GM21717 (cell line): ENCODE measurements around the gene NCOA4.
A peak's percentile ranks its signal among the peaks of the same experiment; 100 is the strongest.
"Not testable (repeated sequence)": the region's sequence is repeated elsewhere in the genome, so short reads cannot be mapped to it uniquely, and the experiment has no call there.

Experiments used
- ATAC-seq: cut with Tn5 transposase; IDR thresholded peaks from one replicate; pipeline ENCODE4 v1.9.1; 2021; ENCODE audit warnings: mild to moderate bottlenecking, moderate library complexity; ENCODE audit not compliant: unreplicated experiment

NCOA4 gene

DNA sequence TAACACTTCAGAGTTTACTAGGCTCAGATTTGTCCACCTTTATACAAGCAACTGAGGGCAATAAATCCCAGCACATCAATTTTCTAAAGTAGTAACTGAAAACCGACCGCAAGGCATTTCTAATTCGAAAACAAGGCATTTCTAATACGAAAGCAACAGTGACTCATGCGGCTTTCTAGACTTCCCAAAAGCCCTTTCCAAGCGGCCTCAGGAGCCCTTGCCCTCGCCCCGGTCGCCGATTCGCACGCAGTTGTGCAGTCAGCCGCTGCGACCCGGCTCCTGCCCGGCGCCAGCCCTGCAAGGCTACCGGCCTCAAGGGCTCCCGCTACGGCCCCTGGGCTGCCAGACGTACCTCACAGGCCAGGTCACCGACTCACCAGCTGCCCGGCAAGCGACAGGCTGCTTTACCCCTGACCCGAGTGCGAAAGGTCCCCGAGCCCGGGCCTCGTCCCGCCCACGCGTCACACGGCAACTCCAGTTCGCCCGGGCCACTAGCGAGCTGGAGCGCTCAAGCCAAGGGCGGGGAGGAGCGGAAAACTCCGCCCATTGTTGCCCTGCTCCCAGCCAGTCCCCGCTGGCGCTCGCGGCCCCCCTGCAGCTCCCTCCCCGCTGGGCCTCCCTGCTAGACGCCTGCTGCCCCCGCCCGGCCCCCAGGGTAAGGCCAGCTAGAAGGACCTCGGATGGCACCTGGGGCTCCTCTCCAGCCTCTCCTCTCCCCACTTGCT is 7.3 kb downstream of the NCOA4 start:
- peak; percentile 84 for ATAC-seq

DNA sequence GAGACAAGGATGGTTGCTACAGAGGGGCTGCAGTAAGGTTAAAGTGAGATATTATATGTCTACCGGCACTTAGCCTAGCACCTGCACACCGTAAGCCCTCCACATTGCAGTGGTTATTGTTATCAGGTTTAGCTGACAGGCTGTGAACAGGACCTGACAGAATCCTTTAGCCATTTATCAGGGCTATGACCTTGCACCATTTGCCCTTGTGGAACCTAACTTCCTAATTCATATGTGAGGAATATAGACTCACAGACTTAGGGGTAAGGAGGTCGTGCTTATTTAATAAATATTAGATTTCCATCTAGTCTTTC is 10.1 kb downstream of the NCOA4 start:
- ATAC-seq, result no peak

DNA sequence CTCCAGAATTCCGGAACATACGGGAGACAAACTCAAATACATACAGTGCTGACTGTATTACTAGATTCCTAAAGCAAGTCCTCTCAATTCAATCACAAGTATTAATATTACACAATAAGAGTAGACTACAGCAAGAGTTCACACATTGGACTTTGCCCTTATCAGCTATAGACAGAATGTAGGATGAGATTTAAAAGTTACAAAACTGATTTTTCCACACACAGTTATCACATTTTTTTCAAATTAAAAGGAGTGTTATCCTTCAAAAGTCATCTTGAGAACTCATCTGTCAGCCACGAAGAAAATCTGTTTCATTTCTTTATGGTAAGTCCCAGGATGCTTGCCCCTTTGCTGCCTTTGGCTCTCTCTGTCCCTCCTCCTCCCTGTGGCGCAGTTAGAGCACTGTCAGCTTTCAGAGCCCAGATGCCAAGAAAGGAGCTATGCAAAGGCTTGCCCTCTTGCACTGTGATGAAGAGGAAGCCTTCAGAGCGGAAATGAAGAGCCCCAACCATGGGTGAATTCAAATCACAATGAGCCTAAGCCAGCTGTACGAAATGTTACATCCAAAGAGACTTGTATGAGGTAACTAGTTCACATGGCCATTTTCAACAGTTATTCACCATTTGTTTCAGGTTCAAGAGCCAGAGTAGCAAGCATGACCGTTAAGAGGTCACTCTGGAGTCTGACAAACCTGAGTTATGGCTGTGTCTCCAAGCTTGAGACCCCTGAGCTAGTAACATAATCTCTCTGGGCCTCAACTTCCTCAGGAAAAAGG is 10.7 kb downstream of the NCOA4 start:
- no peak for ATAC-seq

DNA sequence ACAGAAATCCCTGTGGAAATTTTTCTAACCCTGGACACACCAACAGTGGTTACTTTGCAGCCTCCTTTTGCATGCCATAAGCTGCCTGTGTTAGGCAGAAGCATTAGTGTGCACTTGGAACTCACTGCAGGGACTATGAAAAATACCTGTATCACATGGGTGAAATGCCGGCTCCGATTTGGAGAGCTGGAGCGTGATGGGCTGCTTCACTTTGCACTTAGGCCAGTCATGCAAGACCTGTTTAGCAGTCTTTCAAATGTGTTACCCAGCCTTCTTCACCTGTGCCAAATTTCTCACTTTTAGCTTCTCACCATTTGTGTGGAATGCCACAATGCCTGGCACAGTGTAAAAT is 11.3 kb downstream of the NCOA4 start:
- ATAC-seq, result no peak

DNA sequence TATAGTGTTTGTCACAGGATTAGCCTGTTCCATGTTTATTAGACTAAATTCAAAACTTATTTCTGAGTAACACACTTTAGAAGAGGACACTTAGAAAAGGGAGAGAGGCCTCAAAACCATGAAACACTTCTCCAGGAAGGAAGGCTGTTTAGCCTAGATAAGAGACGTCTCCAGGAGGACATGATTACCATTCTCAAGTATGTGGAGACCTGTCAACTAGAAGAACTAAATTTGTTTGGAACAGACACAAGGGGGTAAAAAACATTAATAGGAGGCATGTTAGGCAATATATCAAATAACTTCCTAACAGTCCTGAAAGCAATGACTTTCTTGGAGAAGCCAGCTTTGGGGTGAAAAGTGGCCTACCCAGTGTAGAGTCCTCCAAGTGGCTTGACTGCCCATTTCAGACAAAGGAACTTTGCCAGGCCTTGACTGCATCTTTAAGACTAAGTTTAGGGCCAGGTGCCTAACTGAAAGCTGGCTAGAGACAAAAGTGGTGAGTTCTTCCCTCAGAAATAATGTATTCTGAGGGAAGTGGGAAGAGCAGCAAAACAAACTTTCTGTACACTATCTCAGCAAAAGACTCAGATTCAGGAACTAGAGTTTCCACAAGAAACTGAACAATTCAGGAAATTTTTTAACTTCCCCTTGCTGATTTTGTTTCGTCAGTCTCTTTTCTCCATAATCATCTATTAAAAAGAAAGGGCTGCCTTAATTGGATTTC is 11.8 kb downstream of the NCOA4 start:
- no peak for ATAC-seq

DNA sequence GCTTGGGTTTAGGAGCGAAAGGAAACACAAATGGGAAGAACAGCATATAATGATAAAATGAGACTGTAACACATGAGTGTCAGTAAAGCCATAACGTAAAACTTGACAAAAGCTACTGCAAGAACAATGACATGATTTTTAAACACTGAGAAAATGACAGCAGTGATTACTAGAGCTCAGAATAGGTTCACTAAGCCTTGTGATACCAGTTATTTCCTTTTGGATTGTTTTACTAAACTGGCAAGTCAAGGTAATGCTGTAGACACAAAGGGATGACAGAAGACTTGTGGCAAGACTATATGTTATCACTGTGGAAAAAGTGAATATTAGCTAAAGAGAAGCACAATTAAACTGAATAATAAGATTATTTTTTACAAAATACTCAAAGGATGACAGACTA is 12.7 kb downstream of the NCOA4 start:
- ATAC-seq, result no peak

DNA sequence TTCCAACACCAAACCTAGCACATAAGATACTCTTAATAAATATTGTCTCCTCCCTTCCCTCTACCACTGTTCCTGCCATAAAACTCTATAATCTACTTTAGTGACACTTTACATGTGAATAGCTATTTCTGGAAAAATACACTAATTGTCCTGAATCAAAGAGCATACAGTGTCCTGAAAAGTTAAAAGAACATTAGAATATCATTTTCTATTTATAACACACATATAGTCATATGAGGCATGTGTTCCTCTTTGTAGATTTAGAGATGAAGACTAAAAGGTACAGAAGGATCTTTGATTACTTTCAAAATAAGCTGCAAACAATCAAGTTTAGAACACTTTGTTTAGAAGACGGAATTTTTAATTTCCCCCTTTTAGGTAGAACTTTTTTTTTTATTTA is 13.6 kb downstream of the NCOA4 start:
- ATAC-seq, result no peak

DNA sequence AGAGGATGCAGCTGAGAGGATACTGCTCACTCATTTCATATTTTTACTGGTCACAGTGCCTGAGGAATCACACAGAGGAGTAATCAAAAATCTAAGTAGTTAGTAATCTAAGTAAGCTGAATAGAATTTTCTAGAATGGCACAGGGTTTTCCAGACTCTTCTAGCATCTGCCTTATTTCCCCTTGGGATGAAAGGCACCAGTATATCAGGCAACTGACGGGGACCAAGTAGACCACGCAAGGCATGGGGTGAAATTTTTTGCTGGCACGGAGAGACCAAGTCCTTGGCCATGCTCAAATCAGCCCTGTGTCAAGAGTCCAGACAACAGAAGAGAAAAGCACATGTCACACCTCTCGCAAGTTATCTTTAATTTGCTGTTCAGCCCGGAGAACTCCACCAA is 14.2 kb downstream of the NCOA4 start:
- ATAC-seq, result no peak

DNA sequence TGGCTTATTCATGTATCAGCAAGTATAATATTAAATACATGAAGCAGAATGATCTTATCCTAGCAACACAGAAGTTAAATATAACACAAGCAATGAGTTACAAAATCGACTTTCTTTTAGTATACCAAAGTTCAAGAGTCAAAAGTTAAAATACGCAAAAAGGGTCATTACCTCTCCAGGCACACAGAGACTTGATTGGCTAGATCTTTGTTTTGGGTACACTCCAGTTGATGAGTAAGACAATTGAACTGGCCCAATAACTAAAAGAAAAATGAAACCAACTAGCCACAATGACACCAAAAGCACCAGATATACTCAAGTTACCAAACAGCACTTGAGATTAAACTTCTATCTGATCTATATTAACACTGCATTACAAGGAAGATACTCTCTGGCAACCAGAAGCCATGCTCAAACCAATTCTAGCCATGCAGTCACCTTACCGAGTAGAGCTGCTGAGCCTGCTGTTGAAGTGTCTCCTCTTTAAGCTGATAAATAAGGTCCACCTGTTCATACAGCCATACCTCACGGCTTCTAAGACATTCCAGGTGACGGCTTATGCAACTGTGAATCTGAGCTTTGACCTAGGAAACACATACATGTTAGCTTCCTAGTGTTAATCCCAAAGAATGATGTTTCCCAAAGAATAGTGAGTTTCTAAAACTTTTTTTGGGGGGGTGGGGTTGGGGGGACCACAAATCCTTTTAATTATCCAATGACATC is 15.6 kb downstream of the NCOA4 start:
- no peak for ATAC-seq

DNA sequence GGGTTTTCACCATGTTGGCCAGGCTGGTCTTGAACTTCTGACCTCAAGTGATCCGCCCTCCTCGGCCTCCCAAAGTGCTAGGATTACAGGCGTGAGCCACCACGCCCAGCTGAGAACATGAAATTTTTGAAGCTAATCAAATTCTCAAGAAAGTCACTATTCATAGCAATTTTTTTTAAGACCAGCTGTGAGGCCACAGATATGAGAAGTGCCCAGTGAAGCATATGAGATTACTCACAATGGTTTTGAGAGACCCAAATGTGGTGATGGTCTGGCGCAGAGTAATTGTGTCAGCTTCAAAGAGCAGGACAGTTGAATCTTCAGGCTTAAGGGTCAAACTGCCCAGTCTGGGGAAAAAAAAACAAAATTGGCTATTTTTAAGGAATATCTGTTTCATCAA is 16.2 kb downstream of the NCOA4 start:
- no peak for ATAC-seq

DNA sequence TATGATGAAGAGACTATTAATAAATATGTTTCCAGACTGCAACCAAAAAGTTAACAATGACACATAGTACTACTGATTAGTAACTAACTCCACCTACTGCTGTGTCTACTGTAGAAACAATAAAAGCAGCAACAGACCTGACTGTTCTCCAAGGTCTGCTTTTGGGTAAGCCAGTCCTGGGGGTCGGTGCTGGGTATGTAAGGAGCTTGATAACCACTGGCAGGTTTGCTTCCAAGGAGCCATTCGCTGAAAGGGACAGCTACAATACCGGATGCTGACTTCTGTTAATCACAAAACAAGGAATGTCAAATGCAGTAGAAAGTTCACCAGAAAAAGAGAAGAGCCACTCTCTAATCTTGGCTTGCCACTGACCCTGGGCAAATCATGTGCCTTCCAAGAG is 17.7 kb downstream of the NCOA4 start:
- no peak for ATAC-seq

DNA sequence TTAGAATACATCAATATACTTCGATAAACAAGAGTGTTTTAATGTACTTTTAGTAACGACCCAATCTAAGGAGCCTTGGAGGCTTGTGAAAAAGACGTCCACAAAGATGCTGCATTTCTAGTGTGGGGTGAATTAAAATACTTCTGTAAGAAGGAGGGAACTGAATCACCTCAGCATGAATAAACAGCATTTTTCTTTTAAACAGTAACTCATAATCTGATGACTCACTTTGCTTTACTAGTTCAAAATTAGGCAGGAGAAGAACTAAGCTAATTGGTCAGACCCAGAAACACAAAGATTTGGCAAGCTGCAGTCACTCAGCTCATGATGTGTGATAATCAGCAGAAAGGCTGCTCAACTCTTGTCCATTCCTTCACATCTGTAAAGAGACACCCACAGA is 24.2 kb downstream of the NCOA4 start:
- no peak for ATAC-seq

DNA sequence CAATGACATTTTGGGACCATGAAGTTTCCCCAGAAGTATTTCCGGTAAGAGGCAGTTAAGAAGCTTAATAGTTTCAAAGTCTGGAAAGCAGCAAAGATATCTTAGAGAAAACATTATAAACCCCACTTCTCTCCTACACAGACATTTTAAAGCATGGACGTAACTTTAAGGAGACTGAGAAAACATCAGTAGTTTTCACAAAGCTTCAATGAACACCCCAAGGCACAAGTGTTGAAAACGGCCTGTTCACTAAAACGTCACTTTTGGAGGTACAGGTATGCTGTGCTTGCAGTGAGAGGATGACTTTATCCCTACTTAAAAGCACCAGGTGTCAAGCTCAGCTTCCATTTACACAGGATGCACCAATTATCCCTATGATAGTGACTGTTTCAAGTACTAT is 25.0 kb downstream of the NCOA4 start:
- ATAC-seq, result no peak

DNA sequence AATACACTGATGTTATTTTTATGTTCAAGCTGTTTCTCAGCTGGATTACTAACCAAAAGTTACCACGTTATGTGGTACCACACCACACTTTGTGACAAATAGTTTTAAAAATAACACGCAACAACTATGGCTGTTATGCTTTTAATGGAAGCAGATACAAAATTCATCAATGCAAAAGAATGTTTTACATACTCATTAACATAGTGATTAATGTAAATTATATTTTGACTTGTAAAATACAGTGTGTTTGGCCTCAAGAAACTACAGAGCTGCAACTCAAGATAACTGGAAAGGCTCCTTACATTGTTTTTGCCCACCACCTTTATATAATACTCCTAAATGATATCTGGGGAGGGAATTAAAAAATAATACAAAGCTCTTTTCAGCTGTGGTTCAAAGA is 25.5 kb downstream of the NCOA4 start:
- ATAC-seq, result no peak

DNA sequence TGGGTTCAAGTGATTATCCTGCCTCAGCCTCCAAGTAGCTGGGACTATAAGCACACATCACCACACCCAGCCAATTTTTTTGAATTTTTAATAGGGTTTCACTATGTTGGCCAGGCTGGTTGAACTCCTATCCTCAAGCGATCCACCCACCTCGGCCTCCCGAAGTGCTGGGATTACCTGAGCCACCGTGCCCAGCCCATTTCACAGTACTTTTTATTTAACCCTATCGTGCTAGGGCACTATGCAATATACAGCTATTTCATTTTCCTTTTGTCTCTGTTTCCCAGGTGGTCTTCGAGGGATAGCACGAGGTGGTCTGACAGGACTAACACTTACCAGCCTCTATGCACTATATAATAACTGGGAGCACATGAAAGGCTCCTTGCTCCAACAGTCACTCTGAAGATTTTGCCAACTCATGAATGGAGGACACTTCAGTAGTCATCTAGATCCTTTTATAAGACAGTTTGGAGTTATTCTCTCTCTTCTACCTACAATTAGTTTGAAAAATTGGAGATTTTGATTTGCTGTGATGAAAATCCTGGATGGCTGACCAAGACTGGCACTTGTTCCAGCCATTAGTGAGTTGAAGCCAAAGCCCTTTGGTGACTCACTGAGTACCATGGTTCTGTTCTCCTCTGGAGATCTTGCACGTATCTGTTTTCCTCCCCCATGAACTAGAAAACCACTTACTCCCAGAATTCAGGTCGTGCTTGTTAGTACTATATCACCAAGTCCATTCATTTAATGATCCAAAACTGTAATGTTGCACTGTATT is 27.3 kb downstream of the NCOA4 start:
- ATAC-seq, result no peak

DNA sequence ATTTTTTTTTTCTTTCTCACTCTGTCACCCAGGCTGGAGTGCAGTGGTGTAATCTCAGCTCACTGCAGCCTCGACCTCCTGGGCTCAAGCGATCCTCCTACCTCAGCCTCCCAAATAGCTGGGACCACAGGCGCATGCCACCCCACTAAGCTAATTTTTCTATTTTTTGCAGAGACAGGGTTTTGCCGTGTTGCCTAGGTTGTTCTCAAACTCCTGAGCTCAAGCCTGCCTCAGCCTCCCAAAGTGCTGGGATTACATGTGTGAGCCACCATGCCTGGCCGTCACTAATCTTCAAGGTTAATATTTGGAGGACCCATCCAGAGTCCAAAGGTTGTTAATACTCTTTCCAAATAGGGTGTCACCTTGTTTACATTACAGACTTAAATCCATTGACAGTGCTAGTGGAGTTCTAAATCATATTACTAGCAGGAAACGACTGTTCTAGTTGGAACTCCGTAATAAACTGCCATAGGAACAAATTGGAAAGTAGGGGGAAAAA is 28.2 kb downstream of the NCOA4 start:
- not testable (repeated sequence) for ATAC-seq

DNA sequence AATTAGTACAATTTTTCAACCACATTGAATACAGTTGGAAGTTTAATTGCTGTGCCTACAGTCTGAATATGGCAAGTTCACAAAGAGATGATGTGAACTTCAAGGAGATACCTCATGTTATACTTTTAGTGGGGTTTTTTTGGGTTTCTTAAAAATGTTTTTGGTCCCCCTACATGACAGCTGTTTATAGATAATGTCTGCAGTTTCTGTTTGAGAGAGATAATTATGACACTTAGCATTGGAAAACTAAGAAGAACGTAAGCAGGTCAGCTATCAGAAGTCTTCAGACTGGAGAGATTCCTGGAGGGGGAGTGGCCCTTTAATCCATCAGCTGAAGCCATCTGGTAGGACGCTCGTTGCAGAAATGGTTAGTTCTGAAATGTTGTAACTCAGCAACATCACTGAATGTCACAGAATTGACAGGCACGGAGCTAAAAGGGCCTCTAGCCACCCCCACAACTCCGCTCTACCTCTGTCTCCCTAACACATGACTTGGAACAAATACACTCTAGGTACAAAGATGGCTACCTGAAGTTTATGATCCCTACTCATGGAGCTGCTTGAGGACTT is 29.2 kb downstream of the NCOA4 start:
- ATAC-seq, result no peak

DNA sequence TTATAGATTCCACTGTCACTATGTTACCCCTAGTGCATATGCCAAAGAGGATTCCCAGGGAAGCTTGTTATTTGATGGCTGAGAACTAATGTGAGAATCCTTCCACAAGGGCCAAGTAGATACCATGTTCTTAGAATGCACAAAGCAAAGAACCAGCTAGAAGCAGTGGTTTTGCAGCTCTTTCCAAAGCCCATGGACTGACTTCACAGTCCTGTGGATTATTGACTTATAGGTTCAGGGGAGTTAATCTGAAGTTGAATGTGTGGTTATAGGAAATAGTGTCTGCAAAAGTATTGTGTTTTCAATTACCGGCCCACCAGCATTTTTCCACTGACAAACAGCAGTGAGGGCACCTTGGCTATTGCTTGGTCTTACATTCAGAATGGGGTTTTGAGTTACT is 29.9 kb downstream of the NCOA4 start:
- no peak for ATAC-seq

DNA sequence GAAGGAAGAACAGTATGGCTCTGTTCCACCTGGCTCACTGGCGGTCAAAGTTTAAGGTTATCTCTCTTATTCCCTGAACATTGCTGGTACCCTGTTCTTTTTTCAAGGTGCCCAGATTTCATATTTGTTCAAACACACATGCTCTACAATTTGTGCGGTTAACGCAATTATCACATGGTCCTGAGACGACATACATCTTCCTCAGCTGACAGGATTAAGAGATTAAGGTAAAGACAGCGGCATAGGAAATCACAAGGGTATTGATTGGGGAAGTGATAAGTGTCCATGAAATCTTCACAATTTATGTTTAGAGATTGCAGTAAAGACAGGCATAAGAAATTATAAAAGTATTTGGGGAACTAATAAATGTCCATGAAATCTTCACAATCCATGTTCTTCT is 30.5 kb downstream of the NCOA4 start:
- ATAC-seq, result not testable (repeated sequence)
